ENCODE data around the gene BHLHE23. TPM values are rescaled to one million over a fixed set of nuclear protein-coding genes. Genes with fewer than 3 reads are reported as not detected.

The BHLHE23 gene
- total RNA-seq, 1 experiment from 2014 or later: not detected

Other genes starting within 250 kb of the BHLHE23 start
- gene MRGBP, start 210.5 kb downstream of the BHLHE23 start, total RNA-seq (2021; ENCODE audit: unreplicated experiment): 33.8 TPM
- 73.6 TPM for gene OGFR, start 202.1 kb downstream of the BHLHE23 start, total RNA-seq (2021; ENCODE audit: unreplicated experiment)
- 29.7 TPM for gene COL9A3, start 189.9 kb downstream of the BHLHE23 start, total RNA-seq (2021; ENCODE audit: unreplicated experiment)
- gene TCFL5, start 145.1 kb downstream of the BHLHE23 start, total RNA-seq (2021; ENCODE audit: unreplicated experiment): 20.4 TPM
- 41.4 TPM for gene DIDO1, start 80.5 kb downstream of the BHLHE23 start, total RNA-seq (2021; ENCODE audit: unreplicated experiment)
- 35.6 TPM for gene GID8, start 68.8 kb downstream of the BHLHE23 start, total RNA-seq (2021; ENCODE audit: unreplicated experiment)
- gene SLC17A9, start 54.3 kb downstream of the BHLHE23 start, total RNA-seq (2021; ENCODE audit: unreplicated experiment): 37.6 TPM
- 42.8 TPM for gene YTHDF1, start 209.2 kb upstream of the BHLHE23 start, total RNA-seq (2021; ENCODE audit: unreplicated experiment)
- 0.96 TPM for gene BIRC7, start 228.9 kb upstream of the BHLHE23 start, total RNA-seq (2021; ENCODE audit: unreplicated experiment)
- not detected for gene NKAIN4, start 247.5 kb upstream of the BHLHE23 start, total RNA-seq (2021; ENCODE audit: unreplicated experiment)

Measured in HCT116 (cell line).